Colonic mucosa (tissue), 4 donors: ENCODE data around the gene MRNIP. TPM values are rescaled to one million over a fixed set of nuclear protein-coding genes. Genes with fewer than 3 reads are reported as not detected.

ENCODE experiments used
- DNase-seq: peaks from one replicate; pipeline ENCODE4 v3.0.0-alpha.2; 2020
- H3K27ac ChIP-seq: fragments of 200-600 bp; one replicate; pipeline ENCODE4 v1.8.0; 2021
- H3K27me3 ChIP-seq: fragments of 200-600 bp; one replicate; pipeline ENCODE4 v1.8.0; 2021
- H3K36me3 ChIP-seq: fragments of 200-600 bp; one replicate; pipeline ENCODE4 v1.8.0; 2021
- H3K4me1 ChIP-seq: fragments of 200-600 bp; one replicate; pipeline ENCODE4 v1.8.0; 2021; ENCODE audit warnings: mild to moderate bottlenecking
- H3K4me3 ChIP-seq: fragments of 200-600 bp; one replicate; pipeline ENCODE4 v1.8.0; 2021
- H3K9ac ChIP-seq, 2 donors: one replicate each; pipeline ENCODE4 v1.7.0; 2013; ENCODE audit warnings: control low read depth in 2 of 2, low read depth in 2 of 2, low read length in 2 of 2
- H3K9me3 ChIP-seq: fragments of 200-600 bp; one replicate; pipeline ENCODE4 v1.8.0; 2021
- CTCF ChIP-seq: fragments of 200-600 bp; IDR thresholded peaks from one replicate; pipeline ENCODE4 v1.8.0; 2022; ENCODE audit warnings: antibody characterized with exemption, mild to moderate bottlenecking
- intact Hi-C: fragments of 100-400 bp; cut with DNase I; formaldehyde crosslinking; loops from one replicate; pipeline ENCODE4 v1.14.1; 2022
- microRNA-seq: library from miRNA; unstranded; fragments of <30 nt; microRNA quantifications from one replicate; pipeline ENCODE4, GENCODE V29; 2019
- total RNA-seq, 2 donors: library from RNA; stranded (reverse); fragmentation: NEBNext Ultra II Directional in 1 of 2; extraction: Animal tissue kit (Norgen Biotek cat#: 25700) in 1 of 2; gene quantifications; one replicate each; pipeline ENCODE4 v1.2.1, GENCODE V29; 2021
- donor health status: healthy.
- donor health status: DM: no; HTN: no; CAD: no.
- donor health status: DM: no; HTN: no; CAD: no.

Gene MRNIP
- total RNA-seq, 2 donors from 2014 or later, result 8.6 to 17.5 TPM

GRCh38 chr5:179788193-179788854 lies 70.3 kb downstream of the MRNIP start:
- Histone ChIP-seq H3K36me3 (no peaks in the 10 kb centered on the region), H3K4me1 (no peaks in the 10 kb centered on the region), H3K9me3 (no peaks in the 10 kb centered on the region), H3K27ac (no peak overlapping the region), H3K4me3 (no peak overlapping the region), H3K27me3 (no peaks in the 10 kb centered on the region), H3K9ac (no peak overlapping the region)
- no peak for DNase-seq
- intact Hi-C loops, result no loop called here
- TF ChIP-seq CTCF, result no peak

Small RNA genes lying within 50 kb of the gene (microRNA-seq; reads per million reads assigned to microRNA genes)
- gene MIR1229, result 7.7 reads per million, percentile 9 among the genes with 10 or more reads in this experiment

Other genes with a start within 250 kb of the MRNIP start
- gene HNRNPH1, start 235.1 kb downstream of the MRNIP start, total RNA-seq, result 100 to 1,000 TPM; 332 to 510 TPM
- gene CBY3, start 177.8 kb downstream of the MRNIP start, total RNA-seq, result not detected
- gene CANX, start 159.8 kb downstream of the MRNIP start, total RNA-seq, result 100 to 1,000 TPM; 571 to 818 TPM
- 10 to 100 TPM; 29.7 TPM for gene MAML1, start 126.0 kb downstream of the MRNIP start, total RNA-seq
- gene LTC4S, start 64.8 kb downstream of the MRNIP start, total RNA-seq, result 1 to 10 TPM; 5.3 to 5.4 TPM
- gene MGAT4B, start 52.0 kb downstream of the MRNIP start, total RNA-seq, result 100 to 1,000 TPM; 332 to 540 TPM
- 100 to 1,000 TPM; 262 to 388 TPM for gene SQSTM1, start 37.9 kb downstream of the MRNIP start, total RNA-seq
- 100 to 1,000 TPM in 1 of 2 donors, 10 to 100 TPM in 1; 89.3 to 136 TPM for gene TBC1D9B, start 49.1 kb upstream of the MRNIP start, total RNA-seq
- gene RNF130, start 212.9 kb upstream of the MRNIP start, total RNA-seq, result 10 to 100 TPM; 32.0 to 41.7 TPM